ENCODE data around the gene CFAP97.
A peak's percentile ranks its signal among the peaks of the same experiment; 100 is the strongest.

The CFAP97 gene

GRCh38 chr4:185227713-185228278 lies 24.0 kb upstream of the CFAP97 start:
- no peak for DNase-seq (ENCODE audit: low read depth, low spot score)
- Histone ChIP-seq H3K9ac (ENCODE audit: insufficient read length) (no peak overlapping the region), H3K9me3 (ENCODE audit: low read depth, low read length) (no peaks in the 10 kb centered on the region), H3K27ac (no peak overlapping the region), H3K4me3 (no peak overlapping the region), H3K36me3 (ENCODE audit: insufficient read depth, low read length) (no peaks in the 10 kb centered on the region)
- TF ChIP-seq EZH2 (IDR thresholded peaks at IDR 0.05), result no peak
- no peak for TF ChIP-seq FOXP2 (optimal IDR thresholded peaks at IDR 0.05; ENCODE audit: control extremely low read depth, extremely low read length, insufficient read depth)
- no peak for TF ChIP-seq POLR2AphosphoS5 (IDR thresholded peaks at IDR 0.05; ENCODE audit: borderline replicate concordance, low read depth, low read length)

GRCh38 chr4:185227131-185227551 lies 23.3 kb upstream of the CFAP97 start:
- H3K36me3 ChIP-seq (ENCODE audit: insufficient read depth, low read length), result no peaks in the 10 kb centered on the region
- TF ChIP-seq FOXP2 (optimal IDR thresholded peaks at IDR 0.05; ENCODE audit: control extremely low read depth, extremely low read length, insufficient read depth), result no peak
- TF ChIP-seq POLR2AphosphoS5 (IDR thresholded peaks at IDR 0.05; ENCODE audit: borderline replicate concordance, low read depth, low read length), result no peak
- TF ChIP-seq EZH2 (IDR thresholded peaks at IDR 0.05), result no peak
- H3K27ac ChIP-seq, result no peak overlapping the region
- no peaks in the 10 kb centered on the region for H3K9me3 ChIP-seq (ENCODE audit: low read depth, low read length)
- DNase-seq (ENCODE audit: low read depth, low spot score), result no peak
- no peak overlapping the region for H3K4me3 ChIP-seq
- H3K9ac ChIP-seq (ENCODE audit: insufficient read length), result no peak overlapping the region

DNA sequence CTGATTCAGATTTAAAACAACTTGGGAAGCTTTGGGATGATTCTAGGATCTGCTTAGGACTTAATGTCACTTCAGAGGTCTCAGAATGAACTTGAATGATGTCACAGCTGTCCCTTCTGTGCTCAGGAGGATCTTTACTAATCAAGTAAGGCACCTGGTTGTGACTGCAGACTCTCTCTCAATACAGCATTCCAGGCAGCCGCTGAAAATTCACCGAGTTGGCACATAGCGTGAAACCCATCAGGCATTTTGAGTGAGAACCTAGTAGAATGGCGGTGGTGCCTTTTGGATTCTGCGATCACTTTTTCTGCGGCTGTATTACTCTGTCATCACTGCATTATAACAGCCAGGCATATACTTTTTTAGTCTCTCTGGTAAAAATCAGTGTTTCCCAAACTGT lies 22.1 kb upstream of the CFAP97 start:
- no peak for TF ChIP-seq EZH2 (IDR thresholded peaks at IDR 0.05)
- no peak for TF ChIP-seq FOXP2 (optimal IDR thresholded peaks at IDR 0.05; ENCODE audit: control extremely low read depth, extremely low read length, insufficient read depth)
- no peak for TF ChIP-seq POLR2AphosphoS5 (IDR thresholded peaks at IDR 0.05; ENCODE audit: borderline replicate concordance, low read depth, low read length)
- Histone ChIP-seq H3K27ac (no peak overlapping the region), H3K36me3 (ENCODE audit: insufficient read depth, low read length) (no peaks in the 10 kb centered on the region), H3K4me3 (no peak overlapping the region), H3K9ac (ENCODE audit: insufficient read length) (no peak overlapping the region), H3K9me3 (ENCODE audit: low read depth, low read length) (no peaks in the 10 kb centered on the region)
- DNase-seq (ENCODE audit: low read depth, low spot score), result no peak

DNA sequence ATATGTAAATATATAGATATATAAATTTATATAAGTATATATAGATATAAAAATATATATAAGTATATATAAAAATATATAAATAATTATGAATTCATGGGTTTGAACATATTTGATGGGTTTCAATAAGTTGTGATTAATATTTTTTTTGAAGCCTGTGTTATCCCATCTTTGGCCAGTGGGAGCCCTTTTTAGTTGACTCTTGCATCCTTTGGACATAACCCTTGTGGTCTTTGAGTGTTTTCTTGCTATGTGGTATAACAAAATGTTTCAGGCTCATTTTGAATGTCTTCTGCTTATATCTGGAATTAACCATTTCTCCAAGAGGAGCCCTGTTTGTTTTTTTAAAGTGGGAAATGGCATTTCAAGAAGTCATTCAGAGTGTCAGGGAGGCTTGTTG lies 20.8 kb upstream of the CFAP97 start:
- Histone ChIP-seq H3K9ac (ENCODE audit: insufficient read length) (no peak overlapping the region), H3K4me3 (no peak overlapping the region), H3K9me3 (ENCODE audit: low read depth, low read length) (no peaks in the 10 kb centered on the region), H3K27ac (no peak overlapping the region), H3K36me3 (ENCODE audit: insufficient read depth, low read length) (no peaks in the 10 kb centered on the region)
- DNase-seq (ENCODE audit: low read depth, low spot score), result no peak
- TF ChIP-seq EZH2 (IDR thresholded peaks at IDR 0.05), result no peak
- TF ChIP-seq POLR2AphosphoS5 (IDR thresholded peaks at IDR 0.05; ENCODE audit: borderline replicate concordance, low read depth, low read length), result no peak
- TF ChIP-seq FOXP2 (optimal IDR thresholded peaks at IDR 0.05; ENCODE audit: control extremely low read depth, extremely low read length, insufficient read depth), result no peak

DNA sequence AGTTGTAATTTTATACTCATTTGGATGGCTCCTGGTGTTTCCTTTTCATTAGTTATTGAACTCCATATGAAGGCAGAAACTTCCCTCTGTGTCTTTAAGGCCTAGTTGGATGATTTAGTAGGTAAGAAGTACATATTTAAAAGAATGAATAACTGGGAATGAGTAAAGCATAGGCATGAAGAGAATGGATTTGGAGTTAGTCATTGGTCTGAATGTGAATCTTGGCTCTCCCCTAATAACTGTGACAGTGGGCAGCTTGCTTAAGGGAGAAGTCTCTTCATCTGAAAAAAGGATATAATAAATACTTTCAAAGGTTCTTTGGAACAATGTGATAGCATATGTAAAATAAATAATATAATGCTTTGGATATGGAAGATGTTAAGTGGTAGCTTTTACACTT lies 18.8 kb upstream of the CFAP97 start:
- DNase-seq (ENCODE audit: low read depth, low spot score), result no peak
- TF ChIP-seq POLR2AphosphoS5 (IDR thresholded peaks at IDR 0.05; ENCODE audit: borderline replicate concordance, low read depth, low read length), result no peak
- no peak for TF ChIP-seq EZH2 (IDR thresholded peaks at IDR 0.05)
- no peak for TF ChIP-seq FOXP2 (optimal IDR thresholded peaks at IDR 0.05; ENCODE audit: control extremely low read depth, extremely low read length, insufficient read depth)
- Histone ChIP-seq H3K27ac (no peak overlapping the region), H3K9ac (ENCODE audit: insufficient read length) (no peak overlapping the region), H3K9me3 (ENCODE audit: low read depth, low read length) (no peaks in the 10 kb centered on the region), H3K36me3 (ENCODE audit: insufficient read depth, low read length) (no peaks in the 10 kb centered on the region), H3K4me3 (no peak overlapping the region)

- H3K36me3 ChIP-seq (ENCODE audit: insufficient read depth, low read length), result no peaks in the 10 kb centered on the region
- DNase-seq (ENCODE audit: low read depth, low spot score), result no peak
- H3K9ac ChIP-seq (ENCODE audit: insufficient read length), result no peak overlapping the region
- no peaks in the 10 kb centered on the region for H3K9me3 ChIP-seq (ENCODE audit: low read depth, low read length)
- no peak overlapping the region for H3K4me3 ChIP-seq
- TF ChIP-seq POLR2AphosphoS5 (IDR thresholded peaks at IDR 0.05; ENCODE audit: borderline replicate concordance, low read depth, low read length) (no peak), FOXP2 (optimal IDR thresholded peaks at IDR 0.05; ENCODE audit: control extremely low read depth, extremely low read length, insufficient read depth) (no peak), EZH2 (IDR thresholded peaks at IDR 0.05) (no peak)
- H3K27ac ChIP-seq, result peak overlapping the region; percentile 4; the same call in 1 of the 2 replicates
Observed at GRCh38 chr4:185221912-185222311, 18.1 kb upstream of the CFAP97 start.

DNA sequence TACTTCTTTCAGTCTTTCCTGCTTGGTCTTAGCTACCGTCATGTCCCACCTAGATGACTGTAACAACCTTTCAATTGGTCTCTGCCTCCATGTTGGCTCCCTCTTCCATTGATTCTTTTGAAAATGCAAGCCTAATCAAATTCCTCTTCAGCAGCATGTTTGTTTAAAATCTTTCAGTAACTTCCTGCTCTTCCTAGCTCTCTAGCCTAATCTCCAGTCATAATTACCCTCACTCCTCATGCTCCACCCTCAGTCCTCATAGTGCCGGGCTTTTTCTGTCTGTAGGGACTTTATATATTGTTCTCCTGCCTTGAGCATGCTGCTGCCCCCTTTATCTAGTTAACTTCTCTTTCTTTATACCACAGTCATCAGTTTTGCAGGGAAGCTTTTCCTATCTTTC lies 17.7 kb upstream of the CFAP97 start:
- H3K36me3 ChIP-seq (ENCODE audit: insufficient read depth, low read length), result no peaks in the 10 kb centered on the region
- H3K27ac ChIP-seq, result peak overlapping the region; percentile 4; the same call in 1 of the 2 replicates
- TF ChIP-seq POLR2AphosphoS5 (IDR thresholded peaks at IDR 0.05; ENCODE audit: borderline replicate concordance, low read depth, low read length) (no peak), EZH2 (IDR thresholded peaks at IDR 0.05) (no peak), FOXP2 (optimal IDR thresholded peaks at IDR 0.05; ENCODE audit: control extremely low read depth, extremely low read length, insufficient read depth) (no peak)
- no peak overlapping the region for H3K9ac ChIP-seq (ENCODE audit: insufficient read length)
- DNase-seq (ENCODE audit: low read depth, low spot score), result no peak
- H3K4me3 ChIP-seq, result 0 out of 2 replicates have a peak overlapping the region, but pooled peaks have one; percentile 11
- no peaks in the 10 kb centered on the region for H3K9me3 ChIP-seq (ENCODE audit: low read depth, low read length)

- peak; percentile 95 for DNase-seq (ENCODE audit: low read depth, low spot score)
- TF ChIP-seq FOXP2 (optimal IDR thresholded peaks at IDR 0.05; ENCODE audit: control extremely low read depth, extremely low read length, insufficient read depth) (peak; percentile 46), POLR2AphosphoS5 (IDR thresholded peaks at IDR 0.05; ENCODE audit: borderline replicate concordance, low read depth, low read length) (peak; percentile 67; the same call in 1 of the 2 replicates), EZH2 (IDR thresholded peaks at IDR 0.05) (no peak)
- no peak overlapping the region for H3K9ac ChIP-seq (ENCODE audit: insufficient read length)
- no peaks in the 10 kb centered on the region for H3K9me3 ChIP-seq (ENCODE audit: low read depth, low read length)
- no peaks in the 10 kb centered on the region for H3K36me3 ChIP-seq (ENCODE audit: insufficient read depth, low read length)
- peak overlapping the region; percentile 95 for H3K27ac ChIP-seq
- peak overlapping the region; percentile 66 for H3K4me3 ChIP-seq
Observed at GRCh38 chr4:185219551-185220344, 15.9 kb upstream of the CFAP97 start.
